HG03280 (cell line): Measurements from ENCODE around the gene TMEM168.
"Not testable (repeated sequence)": the region's sequence is repeated elsewhere in the genome, so short reads cannot be mapped to it uniquely, and the experiment has no call there.

Experiments used
- ATAC-seq: cut with Tn5 transposase; IDR thresholded peaks from one replicate; pipeline ENCODE4 v1.9.1; 2021; ENCODE audit warnings: mild to moderate bottlenecking, moderate library complexity; ENCODE audit not compliant: unreplicated experiment

TMEM168 gene

GRCh38 chr7:112789817-112790585, at the start of gene TMEM168:
Gene TMEM168, minus strand, starts transcription at chr7:112790393. Its CDS starts 5,568 bp downstream, at chr7:112784825.
- peak; percentile 79 for ATAC-seq

- ATAC-seq = not testable (repeated sequence)
These were observed 45.7 kb upstream of the TMEM168 start for GRCh38 chr7:112835928-112836327.

GRCh38 chr7:112833082-112833481, 42.9 kb upstream of the TMEM168 start:
- ATAC-seq = no peak

GRCh38 chr7:112830769-112831168, 40.6 kb upstream of the TMEM168 start:
- ATAC-seq = no peak

GRCh38 chr7:112828696-112829095, 38.5 kb upstream of the TMEM168 start:
- no peak for ATAC-seq

- ATAC-seq = no peak
These were observed 31.2 kb upstream of the TMEM168 start for GRCh38 chr7:112821345-112821744.

- ATAC-seq = no peak
These were observed 29.3 kb upstream of the TMEM168 start for GRCh38 chr7:112819536-112819935.

- ATAC-seq = no peak
These were observed 16.0 kb upstream of the TMEM168 start for GRCh38 chr7:112806156-112806555.

GRCh38 chr7:112802406-112802805, 12.2 kb upstream of the TMEM168 start:
- no peak for ATAC-seq

- ATAC-seq = no peak
These were observed 10.3 kb upstream of the TMEM168 start for GRCh38 chr7:112800486-112800885.

- ATAC-seq = no peak
These were observed 9.4 kb upstream of the TMEM168 start for GRCh38 chr7:112799448-112800120.

GRCh38 chr7:112798274-112799159, 8.3 kb upstream of the TMEM168 start:
- ATAC-seq = no peak

- ATAC-seq = not testable (repeated sequence)
These were observed 6.4 kb upstream of the TMEM168 start for GRCh38 chr7:112796552-112796951.

GRCh38 chr7:112792441-112792840, 2.2 kb upstream of the TMEM168 start:
- ATAC-seq = no peak

- no peak for ATAC-seq
These were observed 1.4 kb upstream of the TMEM168 start for GRCh38 chr7:112791465-112792168.

- peak; percentile 64 for ATAC-seq
These were observed 402 bp upstream of the TMEM168 start for GRCh38 chr7:112790586-112791003.

- no peak for ATAC-seq
These were observed 758 bp downstream of the TMEM168 start for GRCh38 chr7:112789453-112789816.

GRCh38 chr7:112788778-112789343, 1.3 kb downstream of the TMEM168 start:
- no peak for ATAC-seq

- ATAC-seq = no peak
These were observed 5.6 kb downstream of the TMEM168 start for GRCh38 chr7:112784603-112785002.

GRCh38 chr7:112782498-112782897, 7.7 kb downstream of the TMEM168 start:
- ATAC-seq = peak; percentile 89
